Osteoblast (primary cell): ENCODE data around the gene SH3BP5. TPM values are rescaled to one million over a fixed set of nuclear protein-coding genes. Genes with fewer than 3 reads are reported as not detected.
"Not testable (repeated sequence)": the region's sequence is repeated elsewhere in the genome, so short reads cannot be mapped to it uniquely, and the experiment has no call there.

Experiments
- DNase-seq: peaks from one replicate; pipeline ENCODE4 v3.0.0; 2011; ENCODE audit warnings: low spot score, mixed read lengths; ENCODE audit not compliant: insufficient read length; ENCODE audit errors: missing footprints
- H2AFZ ChIP-seq: 2 replicates; pipeline ENCODE4 v1.6.0; 2011; ENCODE audit warnings: mild to moderate bottlenecking, low read length
- H3K27ac ChIP-seq: 2 replicates; pipeline ENCODE4 v1.5.1; 2011; ENCODE audit warnings: mild to moderate bottlenecking, low read depth, low read length, moderate library complexity
- H3K27me3 ChIP-seq: 2 replicates; pipeline ENCODE4 v1.6.0; 2012; ENCODE audit warnings: mild to moderate bottlenecking, control low read depth, inconsistent platforms, low read length, moderate library complexity; ENCODE audit not compliant: insufficient read depth
- H3K36me3 ChIP-seq: 2 replicates; pipeline ENCODE4 v1.5.1; 2011; ENCODE audit warnings: mild to moderate bottlenecking, low read length, control low read depth, moderate library complexity; ENCODE audit not compliant: insufficient read depth
- H3K4me1 ChIP-seq: 2 replicates; pipeline ENCODE4 v1.5.1; 2011; ENCODE audit warnings: mild to moderate bottlenecking, low read length, control low read depth, moderate library complexity; ENCODE audit not compliant: insufficient read depth
- H3K4me2 ChIP-seq: 2 replicates; pipeline ENCODE4 v1.6.0; 2011; ENCODE audit warnings: mild to moderate bottlenecking, low read length; ENCODE audit not compliant: insufficient read depth
- H3K4me3 ChIP-seq: fragments of 200-600 bp; sonication (generic); 3 replicates; pipeline ENCODE4 v1.5.1; 2012; ENCODE audit warnings: mild to moderate bottlenecking, low read length, inconsistent platforms; ENCODE audit not compliant: insufficient read depth
- H3K79me2 ChIP-seq: 2 replicates; pipeline ENCODE4 v1.6.0; 2012; ENCODE audit warnings: mild to moderate bottlenecking, low read length, control low read depth, inconsistent platforms; ENCODE audit not compliant: insufficient read depth
- H3K9me3 ChIP-seq: 2 replicates; pipeline ENCODE4 v1.5.1; 2011; ENCODE audit warnings: low read depth, low read length, control low read depth
- H4K20me1 ChIP-seq: 2 replicates; pipeline ENCODE4 v1.6.0; 2012; ENCODE audit warnings: mild to moderate bottlenecking, low read length, control low read depth; ENCODE audit not compliant: insufficient read depth
- total RNA-seq: library from RNA; depleted of rRNA; stranded (reverse); fragments of >200 nt; gene quantifications from 2 replicates; pipeline ENCODE4 v1.2.3, GENCODE V29; 2012
- TF ChIP-seq, protein P1 (sequence below): IDR thresholded peaks from 2 replicates; pipeline ENCODE4 v1.5.1; 2011; ENCODE audit warnings: mild to moderate bottlenecking, low read depth, low read length, moderate library complexity; ENCODE audit errors: extremely low read depth

The SH3BP5 gene
- total RNA-seq, 1 donor, result 67.3 TPM

- no peak overlapping the region for H3K27ac ChIP-seq
- no peaks in the 10 kb centered on the region for H3K27me3 ChIP-seq
- H3K36me3 ChIP-seq, result no peaks in the 10 kb centered on the region
- H3K4me3 ChIP-seq, result no peak overlapping the region
- no peaks in the 10 kb centered on the region for H3K9me3 ChIP-seq
- H3K4me1 ChIP-seq, result peaks cover 10% of the 10 kb centered on the region
- H3K79me2 ChIP-seq, result no peaks in the 10 kb centered on the region
- H3K4me2 ChIP-seq, result no peak overlapping the region
- no peak for DNase-seq
- H4K20me1 ChIP-seq, result no peaks in the 10 kb centered on the region
- TF ChIP-seq, protein P1, sequence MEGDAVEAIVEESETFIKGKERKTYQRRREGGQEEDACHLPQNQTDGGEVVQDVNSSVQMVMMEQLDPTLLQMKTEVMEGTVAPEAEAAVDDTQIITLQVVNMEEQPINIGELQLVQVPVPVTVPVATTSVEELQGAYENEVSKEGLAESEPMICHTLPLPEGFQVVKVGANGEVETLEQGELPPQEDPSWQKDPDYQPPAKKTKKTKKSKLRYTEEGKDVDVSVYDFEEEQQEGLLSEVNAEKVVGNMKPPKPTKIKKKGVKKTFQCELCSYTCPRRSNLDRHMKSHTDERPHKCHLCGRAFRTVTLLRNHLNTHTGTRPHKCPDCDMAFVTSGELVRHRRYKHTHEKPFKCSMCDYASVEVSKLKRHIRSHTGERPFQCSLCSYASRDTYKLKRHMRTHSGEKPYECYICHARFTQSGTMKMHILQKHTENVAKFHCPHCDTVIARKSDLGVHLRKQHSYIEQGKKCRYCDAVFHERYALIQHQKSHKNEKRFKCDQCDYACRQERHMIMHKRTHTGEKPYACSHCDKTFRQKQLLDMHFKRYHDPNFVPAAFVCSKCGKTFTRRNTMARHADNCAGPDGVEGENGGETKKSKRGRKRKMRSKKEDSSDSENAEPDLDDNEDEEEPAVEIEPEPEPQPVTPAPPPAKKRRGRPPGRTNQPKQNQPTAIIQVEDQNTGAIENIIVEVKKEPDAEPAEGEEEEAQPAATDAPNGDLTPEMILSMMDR, result no peak
- H2AFZ ChIP-seq, result peak overlapping the region; percentile 35
Observed at GRCh38 chr3:15356176-15356575, 23.8 kb upstream of the SH3BP5 start.

DNA sequence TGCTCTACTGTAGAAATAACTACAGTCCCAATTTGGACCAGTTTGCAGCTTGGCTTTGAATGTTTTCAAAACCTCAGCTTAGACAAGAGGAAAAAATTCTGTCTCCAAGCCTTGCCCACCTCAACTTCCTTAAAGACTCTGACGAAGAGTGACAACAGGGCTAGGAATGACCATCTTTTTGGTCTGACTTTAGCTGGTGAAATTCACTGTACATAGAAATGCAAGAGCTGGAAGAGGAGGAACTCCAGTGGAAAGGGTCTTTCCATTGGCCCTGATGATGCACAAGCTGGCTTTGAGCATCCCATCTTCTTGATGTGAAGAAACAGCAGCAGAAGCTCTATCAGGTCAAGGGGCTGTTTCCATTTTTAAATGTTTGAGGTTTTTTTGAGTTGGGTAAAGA lies 22.7 kb upstream of the SH3BP5 start:
- Histone ChIP-seq H2AFZ (no peak overlapping the region), H3K27ac (no peak overlapping the region), H3K79me2 (no peaks in the 10 kb centered on the region), H3K36me3 (no peaks in the 10 kb centered on the region), H3K4me3 (no peak overlapping the region), H3K4me2 (no peak overlapping the region), H3K27me3 (no peaks in the 10 kb centered on the region), H3K4me1 (no peaks in the 10 kb centered on the region), H3K9me3 (no peaks in the 10 kb centered on the region), H4K20me1 (no peaks in the 10 kb centered on the region)
- TF ChIP-seq, protein P1, result no peak
- no peak for DNase-seq

- Histone ChIP-seq H3K36me3 (no peaks in the 10 kb centered on the region), H4K20me1 (no peaks in the 10 kb centered on the region), H3K4me1 (no peaks in the 10 kb centered on the region), H3K4me2 (no peak overlapping the region), H2AFZ (no peak overlapping the region), H3K4me3 (no peak overlapping the region), H3K27ac (no peak overlapping the region), H3K79me2 (no peaks in the 10 kb centered on the region), H3K27me3 (no peaks in the 10 kb centered on the region), H3K9me3 (no peaks in the 10 kb centered on the region)
- DNase-seq, result no peak
- TF ChIP-seq, protein P1, result no peak
Observed at GRCh38 chr3:15354485-15354884, 22.1 kb upstream of the SH3BP5 start.

- Histone ChIP-seq H3K9me3 (no peaks in the 10 kb centered on the region), H3K4me3 (no peak overlapping the region), H3K4me2 (no peak overlapping the region), H3K36me3 (no peaks in the 10 kb centered on the region), H3K27ac (no peak overlapping the region), H3K4me1 (no peaks in the 10 kb centered on the region), H3K79me2 (no peaks in the 10 kb centered on the region), H4K20me1 (no peaks in the 10 kb centered on the region), H2AFZ (no peak overlapping the region), H3K27me3 (no peaks in the 10 kb centered on the region)
- TF ChIP-seq, protein P1, result no peak
- DNase-seq, result no peak
Observed at GRCh38 chr3:15350141-15350540, 17.8 kb upstream of the SH3BP5 start.

GRCh38 chr3:15349438-15349837 lies 17.1 kb upstream of the SH3BP5 start:
- not testable (repeated sequence) for H3K4me1 ChIP-seq, H4K20me1 ChIP-seq, H3K27me3 ChIP-seq, H3K79me2 ChIP-seq, H3K4me3 ChIP-seq, H3K36me3 ChIP-seq, H3K27ac ChIP-seq, H3K4me2 ChIP-seq, DNase-seq, H3K9me3 ChIP-seq, H2AFZ ChIP-seq
